ENCODE measurements around the gene SEMA3C. TPM values are rescaled to one million over a fixed set of nuclear protein-coding genes. Genes with fewer than 3 reads are reported as not detected.

Gene SEMA3C
- total RNA-seq, 1 experiment from 2014 or later = 13.3 TPM

DNA sequence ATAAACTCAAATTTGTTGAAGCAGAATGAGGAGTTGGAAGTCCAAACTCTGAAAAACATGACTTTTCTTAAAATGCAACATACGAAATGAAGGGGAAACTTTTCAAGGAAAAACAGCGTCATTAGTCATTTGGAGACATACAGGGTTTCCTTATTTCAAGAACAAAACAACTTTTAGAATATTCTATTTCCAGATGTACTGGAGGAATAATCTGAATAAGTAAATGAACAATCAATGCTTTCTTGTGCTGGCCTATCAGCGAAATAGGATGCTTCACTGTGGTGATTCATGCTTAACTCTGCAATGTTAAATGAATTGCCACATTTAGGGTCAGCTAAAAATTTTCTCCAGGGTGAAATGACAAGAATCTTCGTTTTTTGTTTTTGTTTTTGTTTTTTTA is 114.3 kb downstream of the SEMA3C start:
- Histone ChIP-seq H3K27ac (ENCODE audit: low read depth, low read length, poor library complexity, severe bottlenecking) (peak overlapping the region; percentile 22), H3K9me3 (ENCODE audit: low read depth, low read length, poor library complexity, severe bottlenecking) (no peaks in the 10 kb centered on the region), H3K4me3 (ENCODE audit: low read depth, low read length, poor library complexity, severe bottlenecking) (no peak overlapping the region), H3K36me3 (ENCODE audit: insufficient read depth, low read length, poor library complexity, severe bottlenecking) (peaks cover 2% of the 10 kb centered on the region), H3K27me3 (replicated peaks; ENCODE audit: insufficient read depth, low read depth, low read length, poor library complexity) (no peaks in the 10 kb centered on the region), H3K4me1 (ENCODE audit: insufficient read depth, low read length, poor library complexity, severe bottlenecking) (peaks cover 38% of the 10 kb centered on the region)
- no peak for TF ChIP-seq EZH2 (IDR thresholded peaks at IDR 0.05; ENCODE audit: borderline replicate concordance, low read depth, low read length, poor library complexity, severe bottlenecking)
- TF ChIP-seq, protein P1, sequence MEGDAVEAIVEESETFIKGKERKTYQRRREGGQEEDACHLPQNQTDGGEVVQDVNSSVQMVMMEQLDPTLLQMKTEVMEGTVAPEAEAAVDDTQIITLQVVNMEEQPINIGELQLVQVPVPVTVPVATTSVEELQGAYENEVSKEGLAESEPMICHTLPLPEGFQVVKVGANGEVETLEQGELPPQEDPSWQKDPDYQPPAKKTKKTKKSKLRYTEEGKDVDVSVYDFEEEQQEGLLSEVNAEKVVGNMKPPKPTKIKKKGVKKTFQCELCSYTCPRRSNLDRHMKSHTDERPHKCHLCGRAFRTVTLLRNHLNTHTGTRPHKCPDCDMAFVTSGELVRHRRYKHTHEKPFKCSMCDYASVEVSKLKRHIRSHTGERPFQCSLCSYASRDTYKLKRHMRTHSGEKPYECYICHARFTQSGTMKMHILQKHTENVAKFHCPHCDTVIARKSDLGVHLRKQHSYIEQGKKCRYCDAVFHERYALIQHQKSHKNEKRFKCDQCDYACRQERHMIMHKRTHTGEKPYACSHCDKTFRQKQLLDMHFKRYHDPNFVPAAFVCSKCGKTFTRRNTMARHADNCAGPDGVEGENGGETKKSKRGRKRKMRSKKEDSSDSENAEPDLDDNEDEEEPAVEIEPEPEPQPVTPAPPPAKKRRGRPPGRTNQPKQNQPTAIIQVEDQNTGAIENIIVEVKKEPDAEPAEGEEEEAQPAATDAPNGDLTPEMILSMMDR (conservative IDR thresholded peaks at IDR 0.05; ENCODE audit: low read depth, low read length) = no peak
- DNase-seq (ENCODE audit: low spot score) = peak; percentile 40
- ChIA-PET POLR2A (ENCODE audit: low non-redundant PET) (no interaction called here), CTCF (no interaction called here)
- BruUV-seq (replicated peaks) = no TSS peak
- intact Hi-C loops (cut with micrococcal nuclease; ENCODE audit: unreplicated experiment) = loop anchor here (10.0 kb wide), 1 partner anchor 430 kb away; no protein-coding TSS in a partner anchor

DNA sequence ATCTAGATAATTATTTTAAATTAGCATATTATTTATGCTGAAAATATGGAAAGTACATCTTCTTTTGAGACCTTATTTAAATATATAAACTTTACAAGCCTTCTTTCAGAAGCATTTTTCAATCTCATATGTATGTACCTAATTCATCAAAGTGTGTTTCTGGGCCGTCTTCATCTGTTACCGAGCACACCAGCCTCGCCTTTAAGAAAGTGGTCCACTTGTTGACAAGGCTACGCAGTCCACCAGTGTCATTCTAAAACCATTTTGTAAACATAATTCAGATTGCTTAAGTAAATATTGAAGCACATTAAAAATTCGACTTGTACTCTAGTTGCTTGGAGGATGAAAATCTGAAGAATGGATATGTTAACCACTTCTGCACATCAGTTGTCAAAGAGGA is 116.3 kb downstream of the SEMA3C start:
- no peaks in the 10 kb centered on the region for H3K36me3 ChIP-seq (ENCODE audit: insufficient read depth, low read length, poor library complexity, severe bottlenecking)
- H3K27me3 ChIP-seq (replicated peaks; ENCODE audit: insufficient read depth, low read depth, low read length, poor library complexity) = no peaks in the 10 kb centered on the region
- DNase-seq (ENCODE audit: low spot score) = no peak
- CTCF ChIA-PET = no interaction called here
- peaks cover 23% of the 10 kb centered on the region for H3K4me1 ChIP-seq (ENCODE audit: insufficient read depth, low read length, poor library complexity, severe bottlenecking)
- no TSS peak for BruUV-seq (replicated peaks)
- POLR2A ChIA-PET (ENCODE audit: low non-redundant PET) = no interaction called here
- H3K27ac ChIP-seq (ENCODE audit: low read depth, low read length, poor library complexity, severe bottlenecking) = no peak overlapping the region
- no peaks in the 10 kb centered on the region for H3K9me3 ChIP-seq (ENCODE audit: low read depth, low read length, poor library complexity, severe bottlenecking)
- TF ChIP-seq EZH2 (IDR thresholded peaks at IDR 0.05; ENCODE audit: borderline replicate concordance, low read depth, low read length, poor library complexity, severe bottlenecking) = no peak
- TF ChIP-seq, protein P1 (conservative IDR thresholded peaks at IDR 0.05; ENCODE audit: low read depth, low read length) = no peak
- intact Hi-C loops (cut with micrococcal nuclease; ENCODE audit: unreplicated experiment) = loop anchor here (10.0 kb wide), 1 partner anchor 432 kb away; no protein-coding TSS in a partner anchor
- H3K4me3 ChIP-seq (ENCODE audit: low read depth, low read length, poor library complexity, severe bottlenecking) = no peak overlapping the region

DNA sequence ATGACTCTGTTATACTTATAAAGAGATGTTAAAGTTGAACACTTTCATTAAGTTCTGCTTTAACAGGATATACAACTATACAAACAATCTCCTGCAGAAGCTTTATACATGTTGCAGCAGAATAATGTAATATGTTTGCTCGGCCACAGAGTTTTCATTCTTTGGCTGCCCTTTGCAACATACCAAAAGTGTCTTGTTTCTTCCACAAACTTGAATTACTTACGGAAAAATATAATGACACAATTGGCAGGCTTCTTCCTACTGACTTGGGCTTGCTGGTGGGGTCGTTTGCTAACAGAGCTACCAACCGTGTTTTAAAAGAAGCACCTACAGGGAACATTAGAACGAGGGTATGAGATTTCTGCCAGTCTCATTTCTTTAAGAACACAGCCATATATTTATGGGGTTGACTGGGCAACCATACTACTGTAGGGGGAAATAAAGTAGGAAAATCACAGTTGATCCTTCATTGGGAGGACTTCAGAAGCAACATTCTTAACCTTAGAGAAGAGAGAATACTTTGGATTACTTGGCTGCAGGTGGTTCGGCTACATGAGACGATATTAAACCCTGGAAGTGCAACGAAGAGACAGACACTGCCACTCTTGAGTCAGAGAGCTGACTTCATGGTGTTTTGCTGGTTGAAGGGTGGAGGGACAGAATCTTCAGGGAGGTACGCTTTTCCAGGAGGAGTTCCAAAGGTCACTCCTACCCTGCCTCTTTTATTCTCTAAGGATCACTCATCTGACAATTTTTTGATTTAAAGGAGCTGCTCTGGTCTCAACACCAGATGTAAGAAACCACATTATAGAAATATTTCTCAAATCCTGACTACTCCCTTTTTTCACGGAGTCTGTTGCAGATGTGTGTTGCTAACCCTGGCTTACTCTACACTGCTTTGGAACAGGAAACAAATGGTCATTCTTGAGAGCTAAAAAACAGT is 123.9 kb downstream of the SEMA3C start:
- no peaks in the 10 kb centered on the region for H3K4me1 ChIP-seq (ENCODE audit: insufficient read depth, low read length, poor library complexity, severe bottlenecking)
- no peak for DNase-seq (ENCODE audit: low spot score)
- intact Hi-C loops (cut with micrococcal nuclease; ENCODE audit: unreplicated experiment) = no loop called here
- no TSS peak for BruUV-seq (replicated peaks)
- H3K4me3 ChIP-seq (ENCODE audit: low read depth, low read length, poor library complexity, severe bottlenecking) = no peak overlapping the region
- no peaks in the 10 kb centered on the region for H3K27me3 ChIP-seq (replicated peaks; ENCODE audit: insufficient read depth, low read depth, low read length, poor library complexity)
- H3K36me3 ChIP-seq (ENCODE audit: insufficient read depth, low read length, poor library complexity, severe bottlenecking) = no peaks in the 10 kb centered on the region
- no peak overlapping the region for H3K27ac ChIP-seq (ENCODE audit: low read depth, low read length, poor library complexity, severe bottlenecking)
- CTCF ChIA-PET = no interaction called here
- POLR2A ChIA-PET (ENCODE audit: low non-redundant PET) = no interaction called here
- H3K9me3 ChIP-seq (ENCODE audit: low read depth, low read length, poor library complexity, severe bottlenecking) = no peaks in the 10 kb centered on the region
- TF ChIP-seq EZH2 (IDR thresholded peaks at IDR 0.05; ENCODE audit: borderline replicate concordance, low read depth, low read length, poor library complexity, severe bottlenecking) = no peak
- TF ChIP-seq, protein P1 (conservative IDR thresholded peaks at IDR 0.05; ENCODE audit: low read depth, low read length) = no peak

Data from A673 (cell line).